Fibroblast of lung (primary cell): ENCODE data around the gene SSPN. TPM values are rescaled to one million over a fixed set of nuclear protein-coding genes. Genes with fewer than 3 reads are reported as not detected.

ENCODE experiments used
- DNase-seq, 2 donors: peaks; one replicate each; pipeline versions ENCODE4 v3.0.0 to v3.0.0-alpha.2; 2010; ENCODE audit warnings: low read depth in 2 of 2
- H2AFZ ChIP-seq: 2 replicates; pipeline ENCODE4 v1.5.1; 2012; ENCODE audit warnings: low read length, control low read depth, inconsistent platforms
- H3K27ac ChIP-seq: 2 replicates; pipeline ENCODE4 v1.5.1; 2011; ENCODE audit warnings: low read length, control low read depth; ENCODE audit not compliant: insufficient read depth
- H3K27me3 ChIP-seq: 2 replicates; pipeline ENCODE4 v1.5.1; 2011; ENCODE audit warnings: mild to moderate bottlenecking, low read length; ENCODE audit not compliant: control insufficient read depth, insufficient read depth
- H3K36me3 ChIP-seq: 2 replicates; pipeline ENCODE4 v1.5.1; 2011; ENCODE audit warnings: low read length; ENCODE audit not compliant: control insufficient read depth, insufficient read depth
- H3K4me1 ChIP-seq: 2 replicates; pipeline ENCODE4 v1.5.1; 2011; ENCODE audit warnings: low read length; ENCODE audit not compliant: control insufficient read depth, insufficient read depth; ENCODE audit errors: extremely low read depth
- H3K4me2 ChIP-seq: 2 replicates; pipeline ENCODE4 v1.5.1; 2011; ENCODE audit warnings: low read length, control low read depth; ENCODE audit not compliant: insufficient read depth; ENCODE audit errors: extremely low read depth
- H3K4me3 ChIP-seq, 4 experiments: fragments of 200-600 bp in 1 of 4; sonication (generic) in 1 of 4; replicated peaks in 1 of 4; 2 replicates each; pipeline ENCODE4 v1.5.1; 2011 to 2016; ENCODE audit warnings: low read length in 4 of 4, low read depth in 3 of 4, mild to moderate bottlenecking in 3 of 4, control low read depth in 2 of 4, inconsistent platforms in 1 of 4, mixed read lengths in 1 of 4; ENCODE audit not compliant: insufficient read depth in 1 of 4; ENCODE audit errors: control extremely low read depth in 1 of 4
- H3K79me2 ChIP-seq: 2 replicates; pipeline ENCODE4 v1.5.1; 2012; ENCODE audit warnings: mild to moderate bottlenecking, low read length, inconsistent platforms; ENCODE audit not compliant: control insufficient read depth, insufficient read depth
- H3K9ac ChIP-seq: 2 replicates; pipeline ENCODE4 v1.5.1; 2011; ENCODE audit warnings: mild to moderate bottlenecking, low read length, control low read depth; ENCODE audit not compliant: insufficient read depth
- H3K9me3 ChIP-seq: 2 replicates; pipeline ENCODE4 v1.5.1; 2012; ENCODE audit warnings: low read depth, low read length; ENCODE audit not compliant: control insufficient read depth, insufficient read depth
- H4K20me1 ChIP-seq: 2 replicates; pipeline ENCODE4 v1.5.1; 2011; ENCODE audit warnings: low read length; ENCODE audit not compliant: control insufficient read depth, insufficient read depth; ENCODE audit errors: extremely low read depth
- EZH2 ChIP-seq: IDR thresholded peaks from 2 replicates; pipeline ENCODE4 v1.5.1; 2012; ENCODE audit warnings: low read length, control low read depth, mild to moderate bottlenecking; ENCODE audit errors: missing control alignments
- polyA plus RNA-seq, 2 donors: library from polyadenylated mRNA; depleted of rRNA in 1 of 2; stranded (reverse) in 1 of 2; unstranded in 1 of 2; fragments of >200 nt; gene quantifications; 2 replicates each; pipeline ENCODE4 v1.2.1, GENCODE V29; 2011 to 2012; ENCODE audit warnings: missing spikeins in 1 of 2
- total RNA-seq: library from RNA; depleted of rRNA; stranded (reverse); fragments of >200 nt; gene quantifications from 2 replicates; pipeline ENCODE4 v1.2.1, GENCODE V29; 2014
- TF ChIP-seq, protein P1 (sequence below), 2 donors: IDR thresholded peaks in 1 of 2; conservative IDR thresholded peaks in 1 of 2; 1 replicate in 1 of 2; 2 replicates in 1 of 2; pipeline ENCODE4 v1.5.1; 2011 to 2012; ENCODE audit warnings: low read length in 2 of 2, control low read depth in 1 of 2, inconsistent platforms in 1 of 2, low read depth in 1 of 2, mild to moderate bottlenecking in 1 of 2

Gene SSPN
- total and polyA plus RNA-seq, 2 donors (not counting 1 experiment from before 2014, with no cell fraction given), result 18.3 to 18.5 TPM

- no peak overlapping the region for H3K4me3 ChIP-seq
- no peaks in the 10 kb centered on the region for H3K79me2 ChIP-seq
- TF ChIP-seq, protein P1, sequence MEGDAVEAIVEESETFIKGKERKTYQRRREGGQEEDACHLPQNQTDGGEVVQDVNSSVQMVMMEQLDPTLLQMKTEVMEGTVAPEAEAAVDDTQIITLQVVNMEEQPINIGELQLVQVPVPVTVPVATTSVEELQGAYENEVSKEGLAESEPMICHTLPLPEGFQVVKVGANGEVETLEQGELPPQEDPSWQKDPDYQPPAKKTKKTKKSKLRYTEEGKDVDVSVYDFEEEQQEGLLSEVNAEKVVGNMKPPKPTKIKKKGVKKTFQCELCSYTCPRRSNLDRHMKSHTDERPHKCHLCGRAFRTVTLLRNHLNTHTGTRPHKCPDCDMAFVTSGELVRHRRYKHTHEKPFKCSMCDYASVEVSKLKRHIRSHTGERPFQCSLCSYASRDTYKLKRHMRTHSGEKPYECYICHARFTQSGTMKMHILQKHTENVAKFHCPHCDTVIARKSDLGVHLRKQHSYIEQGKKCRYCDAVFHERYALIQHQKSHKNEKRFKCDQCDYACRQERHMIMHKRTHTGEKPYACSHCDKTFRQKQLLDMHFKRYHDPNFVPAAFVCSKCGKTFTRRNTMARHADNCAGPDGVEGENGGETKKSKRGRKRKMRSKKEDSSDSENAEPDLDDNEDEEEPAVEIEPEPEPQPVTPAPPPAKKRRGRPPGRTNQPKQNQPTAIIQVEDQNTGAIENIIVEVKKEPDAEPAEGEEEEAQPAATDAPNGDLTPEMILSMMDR (conservative IDR thresholded peaks at IDR 0.05 in 1 of 2, IDR thresholded peaks at IDR 0.05 in 1 of 2; ENCODE audit: low read depth in 1 of 2, low read length in 2 of 2), result no peak
- TF ChIP-seq EZH2, result no peak
- DNase-seq, result no peak
- H3K9me3 ChIP-seq, result no peaks in the 10 kb centered on the region
- no peak overlapping the region for H2AFZ ChIP-seq
- no peaks in the 10 kb centered on the region for H4K20me1 ChIP-seq
- H3K27me3 ChIP-seq, result no peaks in the 10 kb centered on the region
- H3K36me3 ChIP-seq, result no peaks in the 10 kb centered on the region
- H3K4me2 ChIP-seq, result no peak overlapping the region
- H3K27ac ChIP-seq, result no peak overlapping the region
- peaks cover 4% of the 10 kb centered on the region for H3K4me1 ChIP-seq
- no peak overlapping the region for H3K9ac ChIP-seq
Measured at GRCh38 chr12:26279908-26280307, 84.5 kb downstream of the SSPN start.

DNA sequence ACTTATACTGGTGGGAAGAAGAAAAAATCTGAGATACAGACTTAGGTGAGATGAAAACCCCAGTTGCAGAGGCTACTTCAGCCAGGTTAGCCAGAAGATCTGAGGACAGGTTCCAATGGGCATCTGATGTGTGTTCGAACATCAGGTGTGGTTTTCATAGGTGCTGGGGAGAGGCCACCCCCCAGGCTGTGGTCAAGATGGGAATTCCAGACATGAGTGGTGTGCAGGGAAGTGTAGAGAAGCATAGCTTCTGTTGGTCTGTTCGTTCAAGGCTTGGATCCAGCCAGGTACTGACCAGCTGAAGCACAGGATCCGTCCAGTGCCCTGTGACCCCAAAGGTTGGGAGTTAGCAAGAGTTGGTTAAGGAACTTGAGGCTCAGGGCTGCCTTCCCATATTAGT, 85.5 kb downstream of the SSPN start:
- no peaks in the 10 kb centered on the region for H3K79me2 ChIP-seq

GRCh38 chr12:26281320-26281719, 85.9 kb downstream of the SSPN start:
- Histone ChIP-seq H3K79me2 (no peaks in the 10 kb centered on the region), H3K27me3 (no peaks in the 10 kb centered on the region), H2AFZ (no peak overlapping the region), H3K4me1 (no peaks in the 10 kb centered on the region), H3K9me3 (no peaks in the 10 kb centered on the region), H3K36me3 (no peaks in the 10 kb centered on the region), H3K4me3 (no peak overlapping the region), H3K4me2 (no peak overlapping the region), H3K9ac (no peak overlapping the region), H4K20me1 (no peaks in the 10 kb centered on the region), H3K27ac (no peak overlapping the region)
- DNase-seq, result peak; percentile 31 to 55
- TF ChIP-seq, protein P1 (conservative IDR thresholded peaks at IDR 0.05 in 1 of 2, IDR thresholded peaks at IDR 0.05 in 1 of 2; ENCODE audit: low read depth in 1 of 2, low read length in 2 of 2), result no peak
- no peak for TF ChIP-seq EZH2

More for the DNA sequence above, 85.5 kb downstream of the SSPN start:
- Histone ChIP-seq H3K9me3 (no peaks in the 10 kb centered on the region), H3K9ac (no peak overlapping the region), H3K27ac (no peak overlapping the region), H3K27me3 (no peaks in the 10 kb centered on the region), H3K4me1 (no peaks in the 10 kb centered on the region), H2AFZ (no peak overlapping the region), H3K4me3 (no peak overlapping the region), H3K4me2 (no peak overlapping the region), H3K36me3 (no peaks in the 10 kb centered on the region), H4K20me1 (no peaks in the 10 kb centered on the region)
- DNase-seq, result no peak
- TF ChIP-seq, protein P1 (conservative IDR thresholded peaks at IDR 0.05 in 1 of 2, IDR thresholded peaks at IDR 0.05 in 1 of 2; ENCODE audit: low read depth in 1 of 2, low read length in 2 of 2), result no peak
- TF ChIP-seq EZH2, result no peak
